GM06990 (cell line): ENCODE measurements around the gene ACAD8.

Source experiments
- DNase-seq: peaks from one replicate; pipeline ENCODE4 v3.0.0-alpha.2; 2011; ENCODE audit not compliant: insufficient read length; ENCODE audit errors: extremely low read depth
- H3K27me3 ChIP-seq: replicated peaks from 2 replicates; pipeline ENCODE4 v1.6.0; 2011; ENCODE audit warnings: low read length; ENCODE audit not compliant: control insufficient read depth, insufficient read depth
- H3K36me3 ChIP-seq: 2 replicates; pipeline ENCODE4 v1.5.1; 2011; ENCODE audit warnings: low read length; ENCODE audit not compliant: control insufficient read depth, insufficient read depth
- H3K4me3 ChIP-seq: replicated peaks from 2 replicates; pipeline ENCODE4 v1.5.1; 2011; ENCODE audit warnings: low read depth, mild to moderate bottlenecking, control low read depth, low read length
- CTCF ChIP-seq: IDR thresholded peaks from 2 replicates; pipeline ENCODE4 v1.5.1; 2011; ENCODE audit warnings: low read length, control low read depth, mild to moderate bottlenecking, inconsistent platforms; ENCODE audit not compliant: insufficient read depth, poor library complexity, severe bottlenecking

The ACAD8 gene

GRCh38 chr11:134266841-134267251 is 13.5 kb downstream of the ACAD8 start:
- DNase-seq: no peak
- H3K36me3 ChIP-seq: peaks cover 3% of the 10 kb centered on the region
- no peaks in the 10 kb centered on the region for H3K27me3 ChIP-seq
- no peak for TF ChIP-seq CTCF
- H3K4me3 ChIP-seq: no peak overlapping the region

GRCh38 chr11:134267461-134267860 is 14.1 kb downstream of the ACAD8 start:
- H3K4me3 ChIP-seq: no peak overlapping the region
- TF ChIP-seq CTCF: no peak
- peaks cover 2% of the 10 kb centered on the region for H3K36me3 ChIP-seq
- DNase-seq: no peak
- H3K27me3 ChIP-seq: no peaks in the 10 kb centered on the region

DNA sequence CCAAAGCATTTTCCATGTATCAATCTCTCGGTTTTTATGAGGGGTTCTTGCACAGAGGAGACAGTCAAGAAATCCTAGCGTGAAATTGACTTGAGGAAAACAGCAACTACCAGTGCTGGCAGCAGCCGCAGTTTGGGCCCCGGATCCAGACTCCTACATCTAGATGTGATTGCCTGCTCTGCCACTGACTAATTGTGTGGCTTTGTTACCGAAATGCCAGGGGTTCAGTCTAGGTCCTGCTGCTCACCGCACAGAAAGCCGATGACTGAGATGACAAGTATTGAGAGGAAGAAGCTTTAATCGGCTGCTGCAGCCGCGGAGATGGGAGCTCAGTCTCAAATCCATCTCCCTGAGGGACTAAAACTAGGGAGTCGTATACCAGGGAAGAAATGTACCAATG is 14.6 kb downstream of the ACAD8 start:
- Histone ChIP-seq H3K4me3 (no peak overlapping the region), H3K27me3 (no peaks in the 10 kb centered on the region), H3K36me3 (no peaks in the 10 kb centered on the region; the same call in none of the 2 replicates)
- no peak for TF ChIP-seq CTCF
- no peak for DNase-seq

DNA sequence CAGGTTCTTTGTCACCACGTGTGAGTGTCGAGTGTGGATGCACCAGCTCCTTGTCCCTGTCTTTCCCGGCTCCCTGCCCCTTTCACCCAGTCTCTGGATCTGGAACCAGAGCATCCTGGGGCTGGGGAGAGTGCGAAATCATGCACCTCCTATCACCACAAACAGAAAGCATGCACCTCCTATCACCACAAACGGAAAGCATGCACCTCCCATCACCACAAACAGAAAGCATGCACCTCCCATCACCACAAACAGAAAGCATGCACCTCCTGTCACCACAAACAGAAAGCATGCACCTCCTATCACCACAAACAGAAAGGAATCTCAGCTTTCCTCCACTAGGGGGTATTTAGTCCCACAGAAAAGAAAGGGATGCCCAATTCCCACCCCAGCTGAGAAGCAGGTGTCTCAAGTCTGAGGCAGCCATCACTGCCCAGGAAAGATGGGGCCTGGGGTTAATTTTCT is 16.9 kb downstream of the ACAD8 start:
- peak; percentile 20 for TF ChIP-seq CTCF
- Histone ChIP-seq H3K4me3 (no peak overlapping the region), H3K27me3 (no peaks in the 10 kb centered on the region), H3K36me3 (no peaks in the 10 kb centered on the region)
- DNase-seq: no peak

DNA sequence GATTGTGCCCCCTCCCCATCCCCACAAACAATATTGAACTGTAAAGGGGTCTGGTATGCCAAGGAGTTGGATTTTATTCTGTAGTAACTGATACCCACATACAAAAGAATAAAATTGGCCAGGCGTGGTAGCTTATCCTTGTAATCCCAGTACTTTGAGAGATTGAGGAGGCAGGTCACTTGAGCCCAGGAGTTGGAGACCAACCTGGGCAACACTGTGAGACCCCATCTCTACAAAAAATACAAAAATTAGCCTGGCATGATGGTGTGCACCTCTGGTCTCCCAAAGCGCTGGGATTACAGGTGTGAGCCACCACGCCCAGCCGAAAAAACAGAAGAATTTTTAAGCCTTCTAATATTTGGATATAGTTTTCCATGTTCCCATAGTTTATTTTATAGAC is 18.6 kb downstream of the ACAD8 start:
- Histone ChIP-seq H3K27me3 (no peaks in the 10 kb centered on the region; the same call in 1 of the 2 replicates), H3K4me3 (no peak overlapping the region), H3K36me3 (no peaks in the 10 kb centered on the region)
- TF ChIP-seq CTCF: no peak
- DNase-seq: no peak
